Adrenal gland (tissue), 5 donors: Measurements from ENCODE around the gene CKAP4.

Experiments used
- CTCF ChIP-seq, 6 experiments: fragments of 450-650 bp in 4 of 6; fragments of 200-600 bp in 2 of 6; sonication (generic) in 1 of 6; IDR thresholded peaks; 1 replicate in 5 of 6; 2 replicates in 1 of 6; pipeline versions ENCODE4 v1.5.1 to v1.8.0; 2016 to 2021; ENCODE audit warnings: antibody characterized with exemption in 6 of 6, mild to moderate bottlenecking in 2 of 6, moderate library complexity in 1 of 6
- POLR2A ChIP-seq, 2 donors: fragments of 450-650 bp; IDR thresholded peaks; one replicate each; pipeline ENCODE4 v1.6.1; 2017; ENCODE audit warnings: antibody characterized with exemption in 2 of 2, mild to moderate bottlenecking in 2 of 2, moderate library complexity in 1 of 2
- donor health status: DM: no; HTN: no; CAD: no.

GRCh38 chr12:106269150-106269771 lies 21.4 kb upstream of the CKAP4 start:
- TF ChIP-seq POLR2A (IDR thresholded peaks at IDR 0.05) (no peak), CTCF (IDR thresholded peaks at IDR 0.05) (no peak)
